Vagina (tissue), 2 donors: ENCODE data around the gene IDUA. TPM values are rescaled to one million over a fixed set of nuclear protein-coding genes. Genes with fewer than 3 reads are reported as not detected.

Experiments
- DNase-seq, 2 donors: peaks; one replicate each; pipeline ENCODE4 v3.0.0-alpha.2; 2017; ENCODE audit errors: extremely low spot score in 2 of 2
- H3K27ac ChIP-seq: fragments of 200-600 bp; sonication (generic); one replicate; pipeline ENCODE4 v1.5.1; 2019
- H3K27me3 ChIP-seq: fragments of 200-600 bp; sonication (generic); one replicate; pipeline ENCODE4 v1.5.1; 2019
- H3K36me3 ChIP-seq, 2 donors: fragments of 200-600 bp; sonication (generic); one replicate each; pipeline ENCODE4 v1.5.1; 2017 to 2019
- H3K4me1 ChIP-seq: fragments of 200-600 bp; sonication (generic); one replicate; pipeline ENCODE4 v1.5.1; 2019
- H3K4me3 ChIP-seq, 2 donors: fragments of 200-600 bp; sonication (generic); 1 replicate in 1 of 2; 2 replicates in 1 of 2; pipeline ENCODE4 v1.5.1; 2016 to 2019
- H3K9me3 ChIP-seq: fragments of 200-600 bp; sonication (generic); one replicate; pipeline ENCODE4 v1.5.1; 2019
- CTCF ChIP-seq, 3 experiments: fragments of 450-650 bp in 2 of 3; fragments of 200-600 bp in 1 of 3; sonication (generic) in 1 of 3; IDR thresholded peaks; one replicate each; pipeline ENCODE4 v1.5.1; 2017 to 2019; ENCODE audit warnings: antibody characterized with exemption in 3 of 3, mild to moderate bottlenecking in 2 of 3, moderate library complexity in 2 of 3
- POLR2A ChIP-seq, 2 donors: fragments of 450-650 bp; IDR thresholded peaks; one replicate each; pipeline ENCODE4 v1.6.1; 2017; ENCODE audit warnings: antibody characterized with exemption in 2 of 2, mild to moderate bottlenecking in 2 of 2, moderate library complexity in 2 of 2
- POLR2AphosphoS5 ChIP-seq, 2 donors: sonication (generic); formaldehyde crosslinking; IDR thresholded peaks; one replicate each; pipeline ENCODE4 v1.9.0; 2017; ENCODE audit warnings: antibody characterized with exemption in 2 of 2, mild to moderate bottlenecking in 2 of 2, low read depth in 1 of 2; ENCODE audit not compliant: insufficient read depth in 1 of 2
- intact Hi-C: fragments of 100-400 bp; cut with DNase I; formaldehyde crosslinking; loops from one replicate; pipeline ENCODE4 v1.15.1; 2023
- total RNA-seq: library from RNA; depleted of rRNA; stranded (reverse); fragments of >200 nt; gene quantifications from one replicate; pipeline ENCODE4 v1.2.3, GENCODE V29; 2016

Gene IDUA
- total RNA-seq, 1 donor from 2014 or later: 28.0 TPM

GRCh38 chr4:1048773-1049590 lies 62.1 kb downstream of the IDUA start:
- H3K36me3 ChIP-seq: no peaks in the 10 kb centered on the region
- H3K27me3 ChIP-seq: no peaks in the 10 kb centered on the region
- no peaks in the 10 kb centered on the region for H3K9me3 ChIP-seq
- no peak overlapping the region for H3K27ac ChIP-seq
- peaks cover 21% of the 10 kb centered on the region for H3K4me1 ChIP-seq
- no peak overlapping the region for H3K4me3 ChIP-seq
- TF ChIP-seq POLR2AphosphoS5 (IDR thresholded peaks at IDR 0.05; ENCODE audit: insufficient read depth in 1 of 2, low read depth in 1 of 2): no peak
- DNase-seq: no peak
- intact Hi-C loops: no loop called here

GRCh38 chr4:1049591-1049905 lies 62.7 kb downstream of the IDUA start:
- peaks cover 16% of the 10 kb centered on the region for H3K4me1 ChIP-seq
- no peaks in the 10 kb centered on the region for H3K9me3 ChIP-seq
- no peak overlapping the region for H3K4me3 ChIP-seq
- no peaks in the 10 kb centered on the region for H3K36me3 ChIP-seq
- no peaks in the 10 kb centered on the region for H3K27me3 ChIP-seq
- intact Hi-C loops: no loop called here
- H3K27ac ChIP-seq: no peak overlapping the region
- no peak for TF ChIP-seq CTCF (IDR thresholded peaks at IDR 0.05)
- no peak for TF ChIP-seq POLR2AphosphoS5 (IDR thresholded peaks at IDR 0.05; ENCODE audit: insufficient read depth in 1 of 2, low read depth in 1 of 2)
- TF ChIP-seq POLR2A (IDR thresholded peaks at IDR 0.05): no peak
- DNase-seq: no peak

- no peaks in the 10 kb centered on the region for H3K27me3 ChIP-seq
- H3K27ac ChIP-seq: no peak overlapping the region
- TF ChIP-seq POLR2A (IDR thresholded peaks at IDR 0.05) (no peak), CTCF (IDR thresholded peaks at IDR 0.05) (no peak), POLR2AphosphoS5 (IDR thresholded peaks at IDR 0.05; ENCODE audit: insufficient read depth in 1 of 2, low read depth in 1 of 2) (no peak)
- intact Hi-C loops: no loop called here
- no peaks in the 10 kb centered on the region for H3K9me3 ChIP-seq
- DNase-seq: no peak
- no peaks in the 10 kb centered on the region for H3K36me3 ChIP-seq
- H3K4me1 ChIP-seq: peaks cover 15% of the 10 kb centered on the region
- H3K4me3 ChIP-seq: no peak overlapping the region
These were observed 63.8 kb downstream of the IDUA start for GRCh38 chr4:1050486-1051213.

GRCh38 chr4:1051472-1051871 lies 64.6 kb downstream of the IDUA start:
- Histone ChIP-seq H3K27me3 (no peaks in the 10 kb centered on the region), H3K9me3 (no peaks in the 10 kb centered on the region), H3K27ac (no peak overlapping the region), H3K4me3 (no peak overlapping the region), H3K36me3 (no peaks in the 10 kb centered on the region), H3K4me1 (peaks cover 15% of the 10 kb centered on the region)
- DNase-seq: no peak
- TF ChIP-seq CTCF (IDR thresholded peaks at IDR 0.05): no peak
- TF ChIP-seq POLR2AphosphoS5 (IDR thresholded peaks at IDR 0.05; ENCODE audit: insufficient read depth in 1 of 2, low read depth in 1 of 2): no peak
- no peak for TF ChIP-seq POLR2A (IDR thresholded peaks at IDR 0.05)
- intact Hi-C loops: no loop called here

GRCh38 chr4:1052231-1052671 lies 65.4 kb downstream of the IDUA start:
- no peak for DNase-seq
- H3K4me1 ChIP-seq: peaks cover 11% of the 10 kb centered on the region
- H3K4me3 ChIP-seq: no peak overlapping the region
- H3K9me3 ChIP-seq: no peaks in the 10 kb centered on the region
- no peaks in the 10 kb centered on the region for H3K27me3 ChIP-seq
- no peak overlapping the region for H3K27ac ChIP-seq
- TF ChIP-seq POLR2AphosphoS5 (IDR thresholded peaks at IDR 0.05; ENCODE audit: insufficient read depth in 1 of 2, low read depth in 1 of 2): no peak
- intact Hi-C loops: no loop called here
- H3K36me3 ChIP-seq: no peaks in the 10 kb centered on the region
